Lung (tissue), 12 donors: ENCODE data around the gene TTC22. TPM values are rescaled to one million over a fixed set of nuclear protein-coding genes. Genes with fewer than 3 reads are reported as not detected.

Source experiments
- ATAC-seq: fragments of 200-7000 bp; cut with Tn5 transposase; one replicate; pipeline ENCODE4 v1.9.1; 2020; ENCODE audit warnings: moderate number of reproducible peaks; ENCODE audit not compliant: insufficient read depth, low FRiP score
- DNase-seq, 3 donors: peaks; one replicate each; pipeline ENCODE4 v3.0.0-alpha.2; 2013 to 2017
- H3K27ac ChIP-seq, 2 donors: one replicate each; pipeline ENCODE4 v1.5.1; 2013; ENCODE audit warnings: mild to moderate bottlenecking in 2 of 2, moderate library complexity in 2 of 2, control low read depth in 1 of 2, inconsistent platforms in 1 of 2, low read depth in 1 of 2, low read length in 1 of 2
- H3K27me3 ChIP-seq, 3 donors: one replicate each; pipeline ENCODE4 v1.5.1; 2013; ENCODE audit warnings: low read length in 2 of 3; ENCODE audit not compliant: control insufficient read depth in 3 of 3, insufficient read depth in 3 of 3
- H3K36me3 ChIP-seq, 4 donors: one replicate each; pipeline ENCODE4 v1.5.1; 2013; ENCODE audit warnings: low read length in 4 of 4, mild to moderate bottlenecking in 1 of 4, moderate library complexity in 1 of 4; ENCODE audit not compliant: control insufficient read depth in 4 of 4, insufficient read depth in 4 of 4
- H3K4me1 ChIP-seq, 5 donors: one replicate each; pipeline ENCODE4 v1.5.1; 2013; ENCODE audit warnings: low read length in 5 of 5, mild to moderate bottlenecking in 2 of 5, moderate library complexity in 1 of 5; ENCODE audit not compliant: control insufficient read depth in 5 of 5, insufficient read depth in 5 of 5
- H3K4me3 ChIP-seq: one replicate; pipeline ENCODE4 v1.5.1; 2013; ENCODE audit warnings: mild to moderate bottlenecking, control low read depth, moderate library complexity
- H3K9ac ChIP-seq, 2 donors: one replicate each; pipeline ENCODE4 v1.5.1; 2013; ENCODE audit warnings: low read length in 2 of 2, control low read depth in 1 of 2; ENCODE audit not compliant: insufficient read depth in 1 of 2
- H3K9me3 ChIP-seq, 4 donors: one replicate each; pipeline ENCODE4 v1.5.1; 2013; ENCODE audit warnings: low read length in 3 of 4, mild to moderate bottlenecking in 1 of 4, moderate library complexity in 1 of 4; ENCODE audit not compliant: control insufficient read depth in 4 of 4, insufficient read depth in 3 of 4
- WGBS, 2 donors: extraction: QIAGEN DNeasy Blood & Tissue Kit; methylation state at CpG; one replicate each; pipeline ENCODE4 v1.1.7; 2013; 5-methylcytosine and 5-hydroxymethylcytosine counted together
- polyA plus RNA-seq, 2 donors: library from polyadenylated mRNA; stranded (reverse); fragments of 200-250 nt; gene quantifications; one replicate each; pipeline ENCODE4 v1.2.1, GENCODE V29; 2013
- total RNA-seq, 2 donors: library from RNA; depleted of rRNA in 1 of 2; stranded (reverse); fragments of >200 nt in 1 of 2; gene quantifications; one replicate each; pipeline ENCODE4 v1.2.1, GENCODE V29; 2014 to 2021
- TF ChIP-seq, protein P1 (sequence below): IDR thresholded peaks from 2 replicates; pipeline ENCODE4 v1.5.1; 2012; ENCODE audit warnings: mild to moderate bottlenecking; ENCODE audit errors: control extremely low read depth, extremely low read depth
- donor health status: control.
- donor health status: control.
- donor health status: Bipolar disorder and iron deficiency.
- donor health status: healthy.
- donor health status: DM: yes; HTN: yes; CAD: no.

Gene TTC22
- total and polyA plus RNA-seq, 4 donors: 2.9 to 6.6 (median 3.5) TPM

- TF ChIP-seq, protein P1, sequence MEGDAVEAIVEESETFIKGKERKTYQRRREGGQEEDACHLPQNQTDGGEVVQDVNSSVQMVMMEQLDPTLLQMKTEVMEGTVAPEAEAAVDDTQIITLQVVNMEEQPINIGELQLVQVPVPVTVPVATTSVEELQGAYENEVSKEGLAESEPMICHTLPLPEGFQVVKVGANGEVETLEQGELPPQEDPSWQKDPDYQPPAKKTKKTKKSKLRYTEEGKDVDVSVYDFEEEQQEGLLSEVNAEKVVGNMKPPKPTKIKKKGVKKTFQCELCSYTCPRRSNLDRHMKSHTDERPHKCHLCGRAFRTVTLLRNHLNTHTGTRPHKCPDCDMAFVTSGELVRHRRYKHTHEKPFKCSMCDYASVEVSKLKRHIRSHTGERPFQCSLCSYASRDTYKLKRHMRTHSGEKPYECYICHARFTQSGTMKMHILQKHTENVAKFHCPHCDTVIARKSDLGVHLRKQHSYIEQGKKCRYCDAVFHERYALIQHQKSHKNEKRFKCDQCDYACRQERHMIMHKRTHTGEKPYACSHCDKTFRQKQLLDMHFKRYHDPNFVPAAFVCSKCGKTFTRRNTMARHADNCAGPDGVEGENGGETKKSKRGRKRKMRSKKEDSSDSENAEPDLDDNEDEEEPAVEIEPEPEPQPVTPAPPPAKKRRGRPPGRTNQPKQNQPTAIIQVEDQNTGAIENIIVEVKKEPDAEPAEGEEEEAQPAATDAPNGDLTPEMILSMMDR: no peak
- no peaks in the 10 kb centered on the region for H3K27me3 ChIP-seq
- H3K9me3 ChIP-seq: peaks cover 0 to 5% (median 2%) of the 10 kb centered on the region in 4 donors
- no peak for DNase-seq
- WGBS, 2 donors: 84 to 95% methylated on average over 9 of the region's 9 CpGs
- H3K27ac ChIP-seq: no peak overlapping the region
- peaks cover 0 to 6% (median 0%) of the 10 kb centered on the region in 5 donors for H3K4me1 ChIP-seq
- no peak for ATAC-seq
- no peak overlapping the region for H3K9ac ChIP-seq
- no peak overlapping the region for H3K4me3 ChIP-seq
- H3K36me3 ChIP-seq: no peaks in the 10 kb centered on the region
Observed at GRCh38 chr1:54833121-54833520, 32.0 kb upstream of the TTC22 start.

DNA sequence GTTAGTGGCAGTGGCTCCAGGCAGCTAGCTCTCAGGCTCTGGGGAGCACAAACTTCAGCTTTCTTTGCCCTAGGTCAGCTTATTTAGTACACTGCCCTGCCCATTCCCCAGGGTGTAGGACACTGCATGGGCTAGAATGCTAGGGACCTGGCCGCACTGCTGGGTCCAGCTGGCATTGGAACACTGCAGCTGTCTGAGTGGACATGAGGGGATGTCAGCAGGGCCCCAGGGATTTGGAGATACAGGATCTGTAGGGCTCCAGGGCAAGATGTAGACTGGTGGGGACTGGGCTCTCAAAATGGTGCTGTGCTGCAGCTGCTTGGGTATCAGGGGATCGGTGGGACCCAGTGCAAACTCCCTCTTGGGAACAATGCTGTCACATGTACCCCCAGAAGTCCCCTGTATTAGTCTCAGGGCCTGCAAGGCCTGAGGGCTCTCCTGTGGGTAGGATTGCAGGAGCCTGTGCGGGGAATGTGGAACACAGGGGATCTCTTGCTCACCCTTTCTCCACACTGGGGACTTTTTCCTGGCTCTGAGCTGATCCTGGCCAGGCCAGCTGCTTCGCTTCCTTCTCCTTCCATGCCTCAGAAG is 25.2 kb upstream of the TTC22 start:
- Histone ChIP-seq H3K27ac (no peak overlapping the region), H3K9ac (no peak overlapping the region), H3K4me3 (no peak overlapping the region), H3K4me1 (no peaks in the 10 kb centered on the region), H3K9me3 (peaks cover 0 to 7% (median under 1%) of the 10 kb centered on the region in 4 donors), H3K36me3 (no peaks in the 10 kb centered on the region), H3K27me3 (no peaks in the 10 kb centered on the region)
- ATAC-seq (no peak), DNase-seq (no peak)
- 90 to 95% methylated on average over 4 of the region's 4 CpGs for WGBS, 2 donors
- TF ChIP-seq, protein P1: no peak

- no peak overlapping the region for H3K9ac ChIP-seq
- 92 to 98% methylated on average over 5 of the region's 5 CpGs for WGBS, 2 donors
- no peak for DNase-seq
- H3K27ac ChIP-seq: no peak overlapping the region
- H3K4me1 ChIP-seq: no peaks in the 10 kb centered on the region
- H3K27me3 ChIP-seq: no peaks in the 10 kb centered on the region
- H3K9me3 ChIP-seq: peaks cover 0 to 7% (median under 1%) of the 10 kb centered on the region in 4 donors
- ATAC-seq: no peak
- no peaks in the 10 kb centered on the region for H3K36me3 ChIP-seq
- H3K4me3 ChIP-seq: no peak overlapping the region
- TF ChIP-seq, protein P1: no peak
Observed at GRCh38 chr1:54825696-54826095, 24.6 kb upstream of the TTC22 start.

- Histone ChIP-seq H3K27ac (no peak overlapping the region), H3K9me3 (peaks cover 0 to 3% (median 0%) of the 10 kb centered on the region in 4 donors), H3K4me1 (no peaks in the 10 kb centered on the region), H3K9ac (no peak overlapping the region), H3K27me3 (no peaks in the 10 kb centered on the region), H3K36me3 (no peaks in the 10 kb centered on the region), H3K4me3 (no peak overlapping the region)
- ATAC-seq (no peak), DNase-seq (no peak)
- WGBS, 2 donors: 88 to 95% methylated on average over 3 of the region's 3 CpGs
- TF ChIP-seq, protein P1: no peak
Observed at GRCh38 chr1:54823670-54824069, 22.5 kb upstream of the TTC22 start.
